ENCODE measurements around the gene MED8.

The MED8 gene

GRCh38 chr1:43389326-43390313 lies at the start of gene MED8, which contains the start of gene SZT2:
Gene MED8, minus strand, starts transcription at chr1:43389800. Its CDS starts 36 bp downstream, at chr1:43389764.
Gene SZT2, plus strand, starts transcription at chr1:43389899. Its CDS starts 70 bp downstream, at chr1:43389969.
- DNase-seq = peak; percentile 95

- DNase-seq = no peak
Measured at GRCh38 chr1:43438953-43439581, 49.5 kb upstream of the MED8 start.

- no peak for DNase-seq
Measured at GRCh38 chr1:43438576-43438952, 49.0 kb upstream of the MED8 start.

GRCh38 chr1:43438006-43438405 lies 48.4 kb upstream of the MED8 start:
- no peak for DNase-seq

- DNase-seq = no peak
Measured at GRCh38 chr1:43437031-43437973, 47.7 kb upstream of the MED8 start.

- DNase-seq = no peak
Measured at GRCh38 chr1:43436371-43436770, 46.8 kb upstream of the MED8 start.

GRCh38 chr1:43435146-43436145 lies 45.8 kb upstream of the MED8 start:
- DNase-seq = no peak

GRCh38 chr1:43434256-43434655 lies 44.7 kb upstream of the MED8 start:
- DNase-seq = no peak

- DNase-seq = no peak
Measured at GRCh38 chr1:43432907-43433306, 43.3 kb upstream of the MED8 start.

- DNase-seq = no peak
Measured at GRCh38 chr1:43432171-43432860, 42.7 kb upstream of the MED8 start.

GRCh38 chr1:43431676-43432075 lies 42.1 kb upstream of the MED8 start:
- DNase-seq = no peak

GRCh38 chr1:43430831-43431230 lies 41.2 kb upstream of the MED8 start:
- DNase-seq = no peak

GRCh38 chr1:43427941-43428340 lies 38.3 kb upstream of the MED8 start:
- DNase-seq = no peak

- no peak for DNase-seq
Measured at GRCh38 chr1:43427524-43427923, 37.9 kb upstream of the MED8 start.

GRCh38 chr1:43426221-43426620 lies 36.6 kb upstream of the MED8 start:
- DNase-seq = no peak

- no peak for DNase-seq
Measured at GRCh38 chr1:43425045-43425444, 35.4 kb upstream of the MED8 start.

- no peak for DNase-seq
Measured at GRCh38 chr1:43423672-43424550, 34.3 kb upstream of the MED8 start.

GRCh38 chr1:43422995-43423671 lies 33.5 kb upstream of the MED8 start:
- DNase-seq = no peak

Measured in HCEC 1CT (cell line).